ENCODE measurements around the gene TAOK2.
"Not testable (repeated sequence)": the region's sequence is repeated elsewhere in the genome, so short reads cannot be mapped to it uniquely, and the experiment has no call there.

Gene TAOK2

DNA sequence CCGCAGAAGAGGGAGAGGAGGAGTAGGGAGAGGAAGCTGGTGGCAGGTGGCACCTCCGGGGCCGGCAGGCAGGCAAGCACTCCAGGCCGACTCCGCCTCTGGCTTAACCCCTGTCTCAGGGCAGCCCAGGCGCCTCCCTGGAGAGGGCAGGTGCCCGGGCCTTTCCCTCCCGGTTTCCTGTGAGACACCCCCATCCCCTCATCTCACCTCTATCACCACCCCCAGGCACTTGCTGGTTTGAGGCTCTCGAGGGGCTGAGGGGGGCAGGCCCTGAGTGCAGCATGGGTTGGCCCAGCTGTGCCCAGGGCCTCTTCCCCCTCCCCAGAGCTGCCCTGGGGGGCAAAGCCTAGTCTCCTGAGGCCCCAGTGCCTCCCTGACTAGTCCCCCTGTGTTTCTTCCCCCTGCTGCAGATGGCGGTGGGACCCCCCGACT lies 31.2 kb downstream of the TAOK2 start:
- DNase-seq = no peak

DNA sequence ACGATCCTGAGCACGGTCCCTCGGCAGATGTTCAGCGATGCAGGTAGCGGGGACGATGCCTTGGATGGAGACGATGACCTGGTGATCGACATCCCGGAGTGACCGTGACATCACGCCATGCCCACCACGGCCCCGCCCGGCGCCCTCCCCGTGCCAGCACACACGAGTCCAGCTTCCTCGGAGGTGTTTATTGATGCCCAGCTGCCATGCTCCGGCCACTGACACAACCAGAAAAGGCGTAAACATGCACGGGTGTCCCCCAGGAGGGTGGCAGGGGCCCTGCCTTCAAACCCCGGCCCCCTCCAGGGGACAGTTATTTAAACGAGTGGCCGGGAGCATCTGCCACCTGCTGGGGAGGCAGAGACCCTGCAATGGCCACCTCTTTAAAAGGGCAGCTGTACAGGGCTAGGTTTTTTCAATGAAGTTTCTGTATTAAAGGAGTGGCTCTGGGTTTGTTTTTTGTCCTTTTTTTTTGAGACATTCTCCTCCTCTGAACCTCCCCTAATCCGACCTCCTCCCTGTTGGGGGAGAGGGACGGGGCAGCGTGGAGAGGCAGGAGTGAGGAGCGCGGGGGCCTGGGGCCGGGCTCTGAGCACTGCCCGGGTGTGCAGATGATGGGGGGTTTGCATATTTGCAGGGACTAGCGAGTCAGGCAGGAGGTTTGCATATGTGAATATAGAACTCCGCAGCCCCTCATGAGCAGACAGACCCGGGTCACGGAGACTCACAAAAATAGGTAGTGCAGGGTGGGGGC lies 31.9 kb downstream of the TAOK2 start:
- DNase-seq = peak in 1 of 2 experiments; percentile 23

DNA sequence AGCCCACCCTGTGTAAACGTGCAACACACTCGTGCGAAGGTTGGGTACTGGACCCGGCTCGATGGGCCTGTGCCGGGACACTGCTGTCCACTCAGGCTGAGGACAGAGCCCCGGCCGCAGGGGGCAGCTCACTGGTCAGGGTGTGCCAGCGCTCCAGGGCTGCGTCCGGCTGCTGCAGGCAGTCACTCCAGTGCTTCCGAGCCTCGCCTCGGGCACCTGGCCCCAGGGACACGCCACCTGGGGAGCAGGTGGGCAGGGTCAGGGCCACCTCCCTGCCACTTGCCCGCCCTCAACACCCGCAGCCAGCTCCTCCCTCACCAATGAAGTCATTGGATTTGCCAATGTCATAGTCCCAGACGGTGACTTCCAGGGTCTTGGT lies 32.4 kb downstream of the TAOK2 start:
- no peak for DNase-seq

DNA sequence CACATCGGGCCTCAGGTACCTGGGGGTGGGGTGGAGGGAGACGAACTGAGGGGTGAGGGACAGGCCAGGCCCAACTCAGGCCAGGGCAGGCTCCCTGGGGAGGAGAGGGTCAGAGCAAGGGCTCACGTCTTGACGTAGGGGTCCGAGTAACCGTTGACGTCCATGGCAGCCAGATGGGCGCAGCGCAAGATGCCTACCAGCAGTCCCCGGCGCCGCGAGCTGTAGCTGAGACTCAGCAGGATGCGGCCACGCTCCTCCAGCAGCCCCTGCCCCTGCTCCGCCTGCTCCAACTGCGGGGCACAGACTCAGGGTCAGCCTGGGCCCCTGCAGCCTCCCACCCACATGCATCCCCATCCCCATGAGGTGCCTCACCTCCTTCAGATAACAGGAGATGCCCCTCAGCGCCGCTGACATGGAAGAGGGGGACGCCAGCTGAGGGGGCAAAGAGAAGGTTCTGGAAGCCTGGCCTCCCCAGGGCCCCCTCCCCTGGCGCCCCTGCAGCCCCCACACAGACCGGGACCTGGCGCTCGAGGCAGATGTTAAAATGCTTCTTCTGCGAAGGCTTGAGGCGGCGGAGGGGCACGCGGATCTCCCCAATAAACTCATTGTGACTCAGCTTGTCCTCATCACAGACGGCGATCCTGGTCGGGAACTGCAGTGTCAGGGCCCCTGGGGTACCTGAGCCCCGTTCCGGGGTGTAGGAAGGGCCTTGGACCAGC lies 33.1 kb downstream of the TAOK2 start:
- no peak for DNase-seq

DNA sequence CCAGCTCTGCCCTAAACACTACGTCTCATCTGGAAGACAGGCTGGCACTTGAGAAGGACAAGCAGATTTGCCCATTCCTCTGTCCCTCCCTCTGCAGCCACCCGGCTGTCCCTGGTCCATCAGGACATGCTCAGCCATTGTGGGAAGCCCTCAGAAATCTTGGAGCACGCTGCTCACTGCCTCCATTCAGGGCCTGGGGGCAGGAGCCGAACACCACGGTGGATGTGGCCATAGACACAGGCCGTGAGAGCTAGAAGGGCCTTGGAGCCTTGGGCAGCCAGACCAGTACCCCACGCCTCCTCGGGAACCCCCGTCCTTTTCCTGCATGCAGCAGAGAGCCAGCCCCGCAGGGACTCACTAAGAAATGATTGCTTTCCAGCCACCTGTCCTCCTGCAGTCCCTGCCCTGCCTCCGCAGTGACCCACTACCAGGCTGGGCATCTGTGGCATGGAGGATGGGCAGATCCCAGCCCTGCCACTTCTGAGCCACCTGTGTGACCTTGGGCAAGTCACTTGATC lies 33.8 kb downstream of the TAOK2 start:
- no peak for DNase-seq

DNA sequence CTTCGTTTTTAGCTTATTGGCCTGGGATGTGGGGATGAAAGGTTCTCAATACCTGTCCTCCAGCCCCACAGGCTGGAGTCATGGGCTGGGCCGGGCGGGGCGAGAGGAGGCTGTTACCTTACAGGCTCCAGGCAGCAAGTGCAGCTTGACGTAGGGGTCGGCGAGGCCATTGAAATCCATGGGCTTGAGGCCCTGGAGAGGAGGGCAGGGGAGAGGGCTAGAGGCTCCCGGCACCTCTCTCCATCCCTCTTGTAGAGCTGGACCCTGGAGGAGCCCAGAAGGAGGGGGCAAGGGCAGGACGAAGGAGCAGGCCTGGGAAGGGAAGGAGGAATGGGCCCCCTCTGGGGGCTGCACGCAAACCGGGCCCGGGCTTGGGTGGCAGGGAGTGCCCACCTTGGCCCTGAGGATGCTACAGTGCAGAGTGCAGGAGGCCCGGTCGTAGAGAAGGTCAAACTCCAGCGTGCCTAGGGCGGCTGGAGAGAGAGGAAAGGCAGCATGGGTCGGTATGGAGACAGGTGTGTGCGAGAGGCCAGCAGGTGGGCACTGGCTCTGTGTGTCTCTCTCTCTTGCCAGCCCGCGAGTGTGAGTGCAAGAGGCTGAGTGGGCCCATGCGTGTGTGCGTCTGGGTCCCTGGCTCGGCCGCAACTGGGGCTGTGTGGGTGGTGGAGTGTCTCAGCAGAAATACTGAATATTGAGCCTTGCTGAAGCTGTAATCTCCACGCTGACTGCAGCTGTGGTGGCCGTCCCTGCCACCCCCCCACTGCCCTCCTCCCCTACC lies 35.6 kb downstream of the TAOK2 start:
- DNase-seq = no peak

DNA sequence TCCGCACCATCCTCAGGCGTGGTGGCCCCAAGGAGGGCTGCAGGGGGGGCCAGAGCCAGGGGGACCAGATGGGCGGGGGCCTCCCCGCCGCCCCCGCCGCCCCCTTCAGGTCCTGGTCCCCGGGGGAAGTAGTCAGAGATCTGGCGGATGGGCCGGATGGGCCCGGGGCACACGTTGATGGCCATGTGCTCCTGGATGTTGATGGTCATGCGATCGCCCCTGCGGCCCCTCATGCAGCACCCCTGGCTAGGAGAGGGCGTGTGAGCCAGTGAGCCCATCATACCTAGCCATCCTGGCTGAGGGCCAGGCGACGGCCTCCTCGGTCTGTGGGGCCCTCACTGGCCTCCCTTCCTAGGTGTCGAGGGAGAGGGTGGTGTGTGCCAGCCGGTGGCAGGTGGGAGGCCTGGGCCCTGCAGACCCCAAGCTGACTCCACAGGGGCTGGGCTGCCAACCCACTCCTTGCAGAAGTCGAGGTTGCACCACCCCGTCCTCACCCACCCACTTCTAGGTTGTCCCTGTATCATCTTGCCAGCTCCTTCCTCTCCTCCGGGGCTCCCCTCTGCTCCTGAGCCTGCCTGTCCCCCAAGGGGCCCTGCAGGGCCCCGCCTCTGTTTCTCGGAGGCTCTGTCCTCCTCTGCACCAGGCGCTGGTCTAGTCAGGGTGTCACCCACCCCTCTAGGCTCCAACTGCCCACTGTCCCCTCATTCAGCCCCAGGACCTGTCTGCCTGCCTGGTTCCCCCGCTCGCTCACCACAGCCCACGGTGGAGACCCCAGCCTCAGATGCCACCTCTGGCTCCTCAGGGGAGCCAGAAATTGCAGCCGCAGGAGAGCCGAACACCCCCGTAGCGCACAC lies 36.5 kb downstream of the TAOK2 start:
- DNase-seq = no peak

DNA sequence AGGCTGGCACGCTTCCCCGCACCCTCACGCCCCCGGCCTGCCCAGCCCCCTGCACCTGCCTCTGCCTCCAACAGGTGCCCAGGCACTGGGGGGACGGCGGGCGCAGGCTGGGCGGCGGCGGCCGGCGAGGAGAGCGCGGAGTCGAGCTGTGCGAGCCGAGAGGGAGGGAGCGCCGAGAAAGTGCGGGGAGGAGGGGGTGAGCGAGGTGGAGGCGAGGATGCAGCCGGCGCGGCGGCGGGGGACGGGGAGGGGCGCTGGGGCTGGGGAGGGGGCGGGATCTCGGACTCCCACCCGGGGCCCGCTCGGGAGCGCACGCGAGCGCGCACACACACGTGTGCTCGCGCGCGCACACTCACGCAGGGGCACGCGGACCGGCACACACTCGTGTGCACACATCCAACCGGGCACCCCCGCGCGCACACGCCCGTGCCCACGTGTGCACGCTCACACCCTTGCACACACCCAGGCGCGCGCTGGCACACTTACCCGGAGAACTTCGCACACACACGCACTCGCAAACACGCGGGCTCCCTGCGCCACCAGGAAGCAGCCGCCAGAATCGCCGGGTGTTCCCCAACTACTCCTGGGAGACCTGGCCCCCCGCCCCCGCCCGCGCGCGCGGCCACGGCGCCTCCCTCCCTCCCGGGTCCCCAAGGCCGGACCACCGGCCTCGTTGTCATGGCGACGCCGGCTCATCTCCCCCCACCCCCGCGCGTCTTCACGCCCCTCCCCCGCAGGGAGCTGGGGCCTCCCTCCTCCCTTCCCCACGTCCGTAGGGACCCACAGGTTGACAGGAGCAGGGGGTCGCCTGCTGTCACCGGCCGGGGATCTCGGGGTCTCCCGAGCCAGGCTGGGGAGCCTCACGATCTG lies 37.4 kb downstream of the TAOK2 start, which contains the start of gene DOC2A:
Gene DOC2A, minus strand, starts transcription at position 184 of the 870 bp plus-strand sequence. CDS start 805 bp downstream, outside the sequence.
- peak in 1 of 2 experiments; percentile 28 for DNase-seq

DNA sequence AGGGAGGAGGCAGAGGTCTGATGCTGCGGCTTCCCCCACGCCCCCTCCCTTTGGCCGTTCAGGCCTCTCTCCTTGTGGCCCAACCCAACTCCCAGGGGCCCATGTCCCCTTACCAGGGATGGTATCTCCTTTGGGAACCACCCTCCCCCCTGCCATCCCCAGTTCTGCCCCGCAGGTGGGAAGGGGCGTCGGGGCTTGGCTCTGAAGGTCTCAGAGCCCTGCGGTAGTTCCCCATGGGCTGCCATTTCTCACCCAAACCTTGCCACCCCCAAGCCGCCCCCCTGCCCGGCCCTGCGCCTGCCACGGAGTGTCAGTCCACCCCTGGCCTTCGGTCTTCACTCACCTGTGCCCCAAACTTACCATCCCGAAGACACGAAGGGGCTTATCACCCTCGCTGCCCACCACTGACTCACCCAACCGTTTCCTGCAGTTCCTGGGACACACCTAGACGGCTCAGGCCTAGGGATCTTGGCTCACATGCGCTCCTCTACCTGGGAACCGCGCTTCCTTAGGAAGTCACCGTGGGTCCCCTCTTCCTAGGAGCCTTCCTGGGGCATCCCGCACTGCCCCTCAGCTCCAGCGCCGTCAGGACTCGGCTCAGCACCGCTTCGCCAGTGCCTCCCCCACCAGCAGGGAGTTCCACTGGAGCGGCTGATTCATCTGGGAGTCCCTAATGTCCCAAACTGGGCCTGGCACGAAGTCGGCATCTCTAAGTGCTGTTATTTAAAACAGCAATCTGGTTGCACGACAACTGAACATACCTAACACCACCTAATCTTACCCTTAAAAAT lies 38.2 kb downstream of the TAOK2 start:
- no peak for DNase-seq

DNA sequence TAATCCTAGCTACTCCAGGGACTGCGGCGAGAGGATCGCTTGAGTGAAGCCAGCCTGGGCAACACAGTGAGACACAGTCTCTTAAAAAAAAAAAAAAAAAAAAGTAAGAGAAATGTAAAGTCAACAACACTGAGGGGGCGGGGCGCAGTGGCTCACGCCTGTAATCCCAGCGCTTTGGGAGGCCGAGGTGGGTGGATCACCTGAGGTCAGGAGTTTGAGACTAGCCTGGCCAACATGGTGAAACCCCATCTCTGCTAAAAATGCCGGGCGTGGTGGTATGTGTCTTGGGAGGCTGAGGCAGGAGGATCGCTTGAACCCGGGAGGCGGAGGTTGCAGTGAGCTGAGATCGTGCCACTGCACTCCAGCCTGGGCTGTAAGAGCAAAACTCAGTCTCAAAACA lies 38.9 kb downstream of the TAOK2 start:
- not testable (repeated sequence) for DNase-seq

DNA sequence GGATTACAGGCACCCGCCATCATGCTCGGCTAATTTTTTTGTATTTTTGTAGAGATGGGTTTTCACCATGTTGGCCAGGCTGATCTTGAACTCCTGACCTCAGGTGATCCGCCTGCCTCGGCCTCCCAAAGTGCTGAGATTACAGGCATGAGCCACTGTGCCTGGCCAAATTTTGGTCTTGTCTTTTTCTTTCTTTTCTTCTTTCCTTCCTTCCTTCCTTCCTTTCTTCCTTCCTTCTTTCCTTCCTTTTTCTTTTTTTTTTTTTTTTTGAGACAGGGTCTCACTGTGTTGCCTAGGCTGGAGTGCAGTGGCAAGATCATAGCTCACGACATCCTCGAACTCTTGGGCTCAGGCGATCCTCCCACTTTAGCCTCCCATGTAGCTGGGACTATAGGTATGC lies 41.8 kb downstream of the TAOK2 start:
- DNase-seq = not testable (repeated sequence)

DNA sequence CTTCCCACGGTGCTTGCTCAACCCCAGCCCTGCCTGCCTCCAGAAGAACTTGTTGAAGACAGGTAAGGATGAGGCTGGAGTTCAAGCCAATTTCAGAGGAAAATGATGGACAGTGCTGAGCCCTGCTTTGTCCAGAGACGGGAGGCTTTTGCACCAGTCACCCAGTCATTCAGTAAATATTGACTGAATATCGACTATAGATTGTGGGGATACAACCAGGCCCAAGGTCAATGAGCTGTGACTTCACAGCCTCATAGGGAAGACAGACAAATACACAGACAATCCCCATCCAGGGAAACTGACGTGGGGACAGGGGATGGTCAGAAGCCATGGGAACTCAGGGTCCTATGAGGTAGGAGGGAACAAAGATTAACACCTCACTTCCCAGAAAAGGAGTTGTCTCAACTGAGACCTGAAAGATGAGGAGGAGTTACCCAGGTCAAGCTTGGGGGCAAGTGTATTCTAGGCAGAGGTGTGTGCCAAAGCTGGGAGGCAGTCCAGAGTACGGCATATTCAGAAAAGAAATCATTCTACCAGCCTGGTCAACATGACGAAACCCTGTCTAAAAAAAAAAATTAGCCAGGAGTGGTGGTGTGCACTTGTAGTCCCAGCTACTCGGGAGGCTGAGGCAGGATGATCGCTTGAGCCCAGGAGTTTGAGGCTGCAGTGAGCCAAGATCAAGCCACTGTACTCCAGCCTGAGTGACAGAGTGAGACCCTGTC lies 43.0 kb downstream of the TAOK2 start:
- DNase-seq = no peak

DNA sequence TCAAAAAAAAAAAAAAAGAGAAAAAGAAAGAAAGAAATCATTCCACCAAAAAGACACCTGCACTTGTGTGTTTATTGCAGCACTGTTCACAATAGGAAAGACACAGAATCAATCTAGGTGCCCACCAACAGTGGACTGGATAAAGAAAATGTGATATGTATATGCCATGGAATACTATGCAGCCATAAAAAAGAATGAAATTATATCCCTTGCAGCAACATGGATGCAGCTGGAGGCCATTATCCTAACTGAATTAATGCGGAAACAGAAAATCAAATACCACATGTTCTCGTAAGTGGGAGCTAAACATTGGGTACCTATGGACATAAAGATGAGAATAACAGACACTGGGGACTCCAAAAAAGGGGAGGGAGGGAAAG lies 43.6 kb downstream of the TAOK2 start:
- DNase-seq = no peak

DNA sequence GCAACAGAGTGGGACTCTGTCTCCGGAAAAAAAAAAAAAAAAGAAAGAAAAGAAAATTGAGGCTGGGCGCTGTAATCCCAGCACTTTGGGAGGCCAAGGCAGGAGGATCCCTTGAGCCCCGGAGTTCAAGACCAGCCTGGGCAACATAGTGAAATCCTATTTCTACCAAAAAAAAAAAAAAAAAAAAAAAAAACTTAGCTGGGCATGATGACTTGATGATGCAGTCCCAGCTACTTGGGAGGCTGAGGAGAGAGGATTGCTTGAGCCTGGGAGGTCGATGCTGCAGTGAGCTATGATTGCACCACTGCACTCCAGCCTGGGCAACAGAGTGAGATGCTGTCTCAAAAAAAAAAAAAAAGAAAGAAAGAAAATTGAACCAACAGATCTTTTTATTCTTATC lies 44.3 kb downstream of the TAOK2 start:
- not testable (repeated sequence) for DNase-seq

DNA sequence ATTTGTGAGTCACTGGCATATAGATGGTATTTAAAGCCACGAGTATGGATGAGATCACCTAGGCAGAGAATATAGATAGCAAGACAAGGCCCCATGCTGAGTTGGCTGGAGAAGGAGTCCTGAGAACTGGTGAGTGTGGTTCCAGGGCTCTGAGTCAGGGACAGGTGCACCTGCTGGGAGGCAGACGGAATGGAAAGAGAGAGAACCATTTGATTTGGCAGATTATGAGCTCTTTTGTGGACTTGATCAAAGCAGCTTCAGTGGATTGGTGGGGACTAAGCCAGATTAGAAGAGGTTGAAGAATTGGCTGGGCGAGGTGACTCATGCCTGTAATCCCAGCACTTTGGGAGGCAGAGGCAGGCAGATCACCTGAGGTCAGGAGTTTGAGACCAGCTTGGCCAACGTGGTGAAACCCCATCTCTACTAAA lies 45.1 kb downstream of the TAOK2 start:
- no peak for DNase-seq

DNA sequence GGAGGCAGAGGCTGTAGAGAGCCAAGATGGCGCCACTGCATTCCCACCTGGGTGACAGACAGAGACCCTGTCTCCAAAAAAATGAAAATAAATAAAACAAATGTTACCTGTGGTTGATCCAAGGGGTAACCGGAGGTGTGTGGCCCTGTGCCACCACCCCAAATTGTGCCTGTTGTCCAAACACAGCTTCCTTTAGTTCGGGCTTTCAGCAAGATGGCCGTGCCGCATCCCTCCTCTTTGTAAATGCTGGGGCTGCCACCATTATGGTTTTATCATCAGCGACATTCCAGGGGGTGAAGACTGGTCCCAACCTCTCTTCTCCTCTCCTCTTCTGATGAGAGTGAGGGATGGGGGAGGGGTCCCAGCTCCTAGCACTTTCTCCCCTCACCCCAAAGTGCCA lies 49.2 kb downstream of the TAOK2 start, which contains the start of gene C16orf92:
Gene C16orf92, plus strand, starts transcription at position 312 of the 400 bp plus-strand sequence. CDS start 143 bp downstream, outside the sequence.
- no peak for DNase-seq

DNA sequence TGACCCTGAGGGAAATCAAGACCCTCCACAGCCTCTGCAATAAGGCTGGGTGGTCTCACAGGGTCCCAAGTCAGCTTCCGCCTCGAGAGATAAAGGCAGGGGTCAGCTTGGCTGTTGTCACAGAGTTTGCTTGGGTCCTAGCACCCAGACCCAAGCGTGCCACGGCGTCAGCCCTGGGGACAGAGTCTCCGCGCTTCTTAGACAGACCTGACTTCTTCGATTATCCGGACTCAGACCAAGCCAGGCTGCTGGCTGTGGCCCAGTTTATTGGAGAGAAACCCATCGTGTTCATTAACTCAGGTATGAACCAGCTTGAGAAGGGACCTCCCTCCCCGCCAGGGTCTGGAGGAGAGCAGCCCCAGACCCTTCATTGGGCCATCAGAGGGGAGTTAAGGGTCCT lies 49.9 kb downstream of the TAOK2 start:
- DNase-seq = no peak

DNA sequence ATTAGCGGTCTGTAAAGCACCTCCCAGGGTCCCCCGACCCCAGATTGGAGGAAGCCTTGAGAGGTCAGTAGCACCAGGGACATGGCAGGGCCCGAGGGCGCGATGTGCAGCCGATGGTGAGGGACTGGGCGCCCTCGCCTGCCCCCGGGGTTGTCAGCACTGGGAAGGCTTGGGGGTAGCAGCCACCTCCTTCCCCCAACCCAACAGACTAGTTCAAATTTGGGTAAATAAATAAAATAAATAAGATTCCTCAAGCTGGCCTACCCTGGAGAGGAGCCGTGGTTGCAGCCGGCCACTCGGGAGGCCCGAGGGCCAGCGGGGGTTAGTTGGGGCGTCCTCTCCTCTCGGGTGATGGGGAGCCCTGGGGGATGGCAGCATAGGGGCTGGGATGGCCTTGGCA lies 50.8 kb downstream of the TAOK2 start:
- DNase-seq = no peak

DNA sequence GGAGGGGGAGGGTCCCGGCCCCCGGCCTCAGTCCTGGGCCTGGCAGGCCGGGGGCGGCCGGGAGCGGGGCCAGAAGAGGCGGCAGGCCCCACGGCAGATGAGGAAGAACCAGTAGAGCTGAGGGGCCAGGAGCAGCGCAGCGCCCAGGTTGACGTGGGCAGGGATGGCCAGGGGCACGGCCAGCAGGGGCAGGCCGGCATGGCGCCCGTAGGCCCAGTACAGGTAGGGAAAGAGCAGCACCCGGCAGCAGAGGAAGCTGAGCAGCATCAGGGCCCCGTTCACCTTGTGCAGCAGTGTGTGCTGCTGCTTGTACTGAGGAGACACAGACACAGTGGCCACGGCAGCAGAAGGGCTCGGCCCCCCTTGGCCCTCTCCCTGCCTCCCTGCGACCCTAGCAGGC lies 51.5 kb downstream of the TAOK2 start:
- no peak for DNase-seq

DNA sequence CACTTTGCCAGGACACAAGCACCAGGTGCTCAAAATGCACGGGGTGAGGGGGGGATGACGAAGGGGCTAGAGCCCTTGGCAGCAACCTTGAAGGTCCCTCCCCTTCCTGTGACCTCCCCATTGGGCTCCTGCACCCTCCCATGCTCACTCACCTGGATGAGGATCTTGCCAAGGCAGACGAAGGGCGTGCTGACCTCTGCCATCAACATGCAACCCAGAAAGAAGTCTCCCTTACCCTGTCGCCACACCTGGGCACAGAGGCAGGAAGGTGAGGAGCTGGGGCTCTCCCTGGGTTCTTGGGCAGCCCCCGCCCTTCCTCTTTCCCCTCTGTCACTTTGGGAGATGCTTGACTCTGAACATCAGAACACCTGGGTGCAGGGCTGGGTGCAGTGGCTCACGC lies 51.9 kb downstream of the TAOK2 start:
- no peak for DNase-seq

Data from NCI-H1930 (cell line).